VCaP (cell line): ENCODE data around the gene CABP2.
"Not testable (repeated sequence)": the region's sequence is repeated elsewhere in the genome, so short reads cannot be mapped to it uniquely, and the experiment has no call there.

ENCODE experiments used
- H3K27ac ChIP-seq: fragments of 450-650 bp; 2 replicates; pipeline ENCODE4 v1.5.1; 2017
- TF ChIP-seq, protein P1 (sequence below): fragments of 450-650 bp; conservative IDR thresholded peaks from 2 replicates; pipeline ENCODE4 v1.5.1; 2017; ENCODE audit warnings: mild to moderate bottlenecking, moderate library complexity

The CABP2 gene

DNA sequence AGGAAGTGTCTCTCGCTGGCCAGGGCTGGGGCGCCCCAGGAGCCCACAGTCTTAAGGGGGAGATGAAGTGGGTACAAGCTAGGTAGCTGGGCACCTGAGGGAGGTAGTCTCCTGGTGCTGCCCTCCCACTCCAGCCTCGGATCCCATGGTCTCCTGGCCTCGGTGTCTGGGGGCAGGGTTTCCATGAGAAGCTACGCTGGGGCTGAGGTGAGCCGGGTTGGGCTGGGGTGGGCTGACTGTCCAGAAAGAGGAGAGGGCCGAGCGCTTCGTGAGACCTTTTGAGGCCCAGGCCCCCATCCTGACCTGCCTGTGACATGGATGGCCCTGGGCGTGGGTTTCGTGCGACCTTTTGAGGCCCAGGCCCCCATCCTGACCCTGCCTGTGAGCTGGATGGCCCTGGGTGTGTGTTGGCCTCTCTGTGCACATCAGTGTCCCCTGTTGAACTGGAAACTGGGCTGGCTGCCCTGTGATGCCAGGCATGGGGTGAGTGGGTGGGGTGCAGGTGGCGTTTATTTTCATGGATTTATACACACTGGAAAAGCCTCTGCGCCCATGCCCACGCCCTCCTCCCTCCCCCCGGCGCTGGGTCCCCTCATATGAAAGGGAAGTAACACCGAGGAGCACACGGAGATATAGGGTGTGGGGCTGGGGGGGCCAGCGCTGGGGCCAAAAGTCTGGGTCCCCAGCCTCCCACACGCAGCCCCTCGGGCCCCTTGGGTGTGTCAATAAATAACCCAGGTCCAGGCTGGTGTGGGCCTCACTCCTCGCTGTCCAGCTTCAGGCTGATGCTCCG is 31.8 kb downstream of the CABP2 start:
- no peak overlapping the region for H3K27ac ChIP-seq
- TF ChIP-seq, protein P1, sequence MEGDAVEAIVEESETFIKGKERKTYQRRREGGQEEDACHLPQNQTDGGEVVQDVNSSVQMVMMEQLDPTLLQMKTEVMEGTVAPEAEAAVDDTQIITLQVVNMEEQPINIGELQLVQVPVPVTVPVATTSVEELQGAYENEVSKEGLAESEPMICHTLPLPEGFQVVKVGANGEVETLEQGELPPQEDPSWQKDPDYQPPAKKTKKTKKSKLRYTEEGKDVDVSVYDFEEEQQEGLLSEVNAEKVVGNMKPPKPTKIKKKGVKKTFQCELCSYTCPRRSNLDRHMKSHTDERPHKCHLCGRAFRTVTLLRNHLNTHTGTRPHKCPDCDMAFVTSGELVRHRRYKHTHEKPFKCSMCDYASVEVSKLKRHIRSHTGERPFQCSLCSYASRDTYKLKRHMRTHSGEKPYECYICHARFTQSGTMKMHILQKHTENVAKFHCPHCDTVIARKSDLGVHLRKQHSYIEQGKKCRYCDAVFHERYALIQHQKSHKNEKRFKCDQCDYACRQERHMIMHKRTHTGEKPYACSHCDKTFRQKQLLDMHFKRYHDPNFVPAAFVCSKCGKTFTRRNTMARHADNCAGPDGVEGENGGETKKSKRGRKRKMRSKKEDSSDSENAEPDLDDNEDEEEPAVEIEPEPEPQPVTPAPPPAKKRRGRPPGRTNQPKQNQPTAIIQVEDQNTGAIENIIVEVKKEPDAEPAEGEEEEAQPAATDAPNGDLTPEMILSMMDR = no peak

DNA sequence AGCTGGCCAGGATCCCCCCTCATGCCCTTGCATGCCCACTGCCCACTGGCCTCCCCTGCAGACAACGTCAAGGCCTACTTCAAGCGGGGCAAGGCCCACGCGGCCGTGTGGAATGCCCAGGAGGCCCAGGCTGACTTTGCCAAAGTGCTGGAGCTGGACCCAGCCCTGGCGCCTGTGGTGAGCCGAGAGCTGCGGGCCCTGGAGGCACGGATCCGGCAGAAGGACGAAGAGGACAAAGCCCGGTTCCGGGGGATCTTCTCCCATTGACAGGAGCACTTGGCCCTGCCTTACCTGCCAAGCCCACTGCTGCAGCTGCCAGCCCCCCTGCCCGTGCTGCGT is 32.5 kb downstream of the CABP2 start:
- TF ChIP-seq, protein P1 = no peak
- H3K27ac ChIP-seq = no peak overlapping the region

DNA sequence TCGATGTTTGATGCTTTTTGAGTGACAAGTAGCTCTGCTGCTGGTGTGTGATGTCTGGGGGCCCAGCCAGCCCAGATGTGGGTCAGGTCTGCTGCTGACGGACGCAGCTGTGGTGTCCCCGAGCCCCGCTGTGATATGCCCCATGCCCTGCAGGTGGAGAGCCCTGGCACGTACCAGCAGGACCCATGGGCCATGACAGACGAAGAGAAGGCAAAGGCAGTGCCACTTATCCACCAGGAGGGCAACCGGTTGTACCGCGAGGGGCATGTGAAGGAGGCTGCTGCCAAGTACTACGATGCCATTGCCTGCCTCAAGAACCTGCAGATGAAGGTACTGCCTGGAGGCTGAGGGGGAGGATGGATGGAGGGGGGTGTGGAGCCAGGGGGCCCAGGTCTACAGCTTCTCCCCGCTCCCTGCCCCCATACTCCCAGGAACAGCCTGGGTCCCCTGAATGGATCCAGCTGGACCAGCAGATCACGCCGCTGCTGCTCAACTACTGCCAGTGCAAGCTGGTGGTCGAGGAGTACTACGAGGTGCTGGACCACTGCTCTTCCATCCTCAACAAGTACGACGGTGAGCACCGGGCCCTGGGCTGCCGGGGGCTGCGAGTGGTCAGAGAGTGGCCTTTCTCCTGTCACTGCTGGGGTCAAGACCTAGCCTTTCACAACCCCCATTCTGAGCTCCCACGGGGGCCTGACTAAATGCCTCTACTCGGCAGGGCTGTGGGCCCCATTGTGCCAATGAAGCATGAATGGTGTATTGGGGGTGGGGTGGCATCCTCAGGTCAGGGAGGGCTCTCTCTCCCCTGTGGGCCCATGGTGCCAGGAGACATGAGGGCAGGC is 33.1 kb downstream of the CABP2 start:
- TF ChIP-seq, protein P1 = no peak
- H3K27ac ChIP-seq = no peak overlapping the region

DNA sequence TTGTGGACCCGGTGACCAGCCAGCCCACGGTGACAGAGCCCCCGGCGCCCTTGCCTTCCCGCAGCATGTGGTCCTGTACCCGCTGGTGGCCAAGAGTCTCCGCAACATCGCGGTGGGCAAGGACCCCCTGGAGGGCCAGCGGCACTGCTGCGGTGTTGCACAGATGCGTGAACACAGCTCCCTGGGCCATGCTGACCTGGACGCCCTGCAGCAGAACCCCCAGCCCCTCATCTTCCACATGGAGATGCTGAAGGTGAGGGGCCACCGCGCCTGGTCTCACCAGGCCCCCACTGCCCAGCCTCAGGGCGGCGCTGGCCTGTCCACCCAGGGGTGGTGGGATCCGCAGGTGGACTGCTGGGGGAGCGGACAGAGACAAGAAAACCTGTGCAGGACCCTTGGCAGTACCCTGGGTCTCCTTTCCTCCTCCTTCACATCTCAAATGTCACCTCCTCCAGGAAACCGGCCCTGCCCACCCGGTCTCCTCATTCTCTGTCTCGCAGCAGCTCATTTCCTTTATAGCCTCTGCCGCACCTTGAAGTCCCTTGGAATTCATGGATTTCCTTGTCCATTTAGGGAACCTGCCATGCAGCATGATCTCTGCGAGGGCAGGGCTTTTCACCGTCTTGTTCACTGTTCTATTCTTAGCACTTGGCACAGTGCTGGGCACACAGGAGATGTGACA is 33.9 kb downstream of the CABP2 start:
- no peak overlapping the region for H3K27ac ChIP-seq
- TF ChIP-seq, protein P1 = no peak

DNA sequence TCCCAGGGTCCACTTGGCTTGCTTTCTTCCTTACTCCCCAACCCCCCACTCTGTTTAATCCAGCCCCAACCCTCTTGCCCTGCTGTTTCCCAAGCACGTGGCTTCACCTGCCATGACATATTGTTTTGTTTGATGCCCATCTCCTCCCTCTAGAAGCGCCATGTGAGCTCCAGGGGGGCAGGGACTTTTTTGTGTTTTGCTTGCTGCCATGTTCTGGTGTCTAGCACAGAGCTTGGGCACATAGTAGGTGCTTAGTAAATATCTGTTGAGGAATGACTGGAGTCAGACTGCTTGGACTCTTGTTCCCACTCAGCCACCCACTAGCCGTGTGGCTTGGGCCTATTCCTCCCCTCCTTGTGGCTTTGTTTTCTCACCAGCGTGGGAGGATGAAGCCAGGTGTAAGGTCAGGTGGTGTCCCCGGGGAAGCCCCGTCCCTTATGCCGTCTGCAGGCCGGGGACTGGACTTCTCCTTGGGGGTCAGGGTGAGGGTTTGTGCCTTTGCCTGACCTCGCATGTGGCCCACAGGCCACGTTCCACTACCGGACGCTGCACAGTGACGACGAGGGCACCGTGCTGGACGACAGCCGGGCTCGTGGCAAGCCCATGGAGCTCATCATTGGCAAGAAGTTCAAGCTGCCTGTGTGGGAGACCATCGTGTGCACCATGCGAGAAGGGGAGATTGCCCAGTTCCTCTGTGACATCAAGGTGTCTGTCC is 36.6 kb downstream of the CABP2 start:
- no peak overlapping the region for H3K27ac ChIP-seq
- TF ChIP-seq, protein P1 = no peak

DNA sequence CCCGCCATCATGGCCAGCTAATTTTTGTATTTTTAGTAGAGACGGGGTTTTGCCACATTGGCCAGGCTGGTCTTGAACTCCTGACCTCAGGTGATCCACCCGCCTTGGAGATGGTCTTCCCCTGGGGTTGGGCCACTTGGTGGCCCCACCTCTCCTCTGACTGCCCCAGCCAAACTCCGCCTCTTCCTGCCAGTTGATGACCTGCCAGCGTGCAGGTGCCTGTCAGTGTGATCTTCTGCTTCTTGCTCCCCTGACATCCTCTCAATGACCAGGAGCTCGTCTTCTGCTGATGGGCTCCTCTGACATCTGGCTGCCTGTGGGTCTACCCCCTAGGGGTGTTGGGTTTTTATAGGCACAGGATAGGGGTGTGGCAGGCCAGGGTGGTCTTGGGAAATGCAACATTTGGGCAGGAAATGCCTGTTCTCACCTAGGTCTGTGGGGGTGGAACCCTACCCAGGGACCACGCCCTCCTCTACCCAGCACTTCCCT is 37.3 kb downstream of the CABP2 start:
- not testable (repeated sequence) for H3K27ac ChIP-seq

DNA sequence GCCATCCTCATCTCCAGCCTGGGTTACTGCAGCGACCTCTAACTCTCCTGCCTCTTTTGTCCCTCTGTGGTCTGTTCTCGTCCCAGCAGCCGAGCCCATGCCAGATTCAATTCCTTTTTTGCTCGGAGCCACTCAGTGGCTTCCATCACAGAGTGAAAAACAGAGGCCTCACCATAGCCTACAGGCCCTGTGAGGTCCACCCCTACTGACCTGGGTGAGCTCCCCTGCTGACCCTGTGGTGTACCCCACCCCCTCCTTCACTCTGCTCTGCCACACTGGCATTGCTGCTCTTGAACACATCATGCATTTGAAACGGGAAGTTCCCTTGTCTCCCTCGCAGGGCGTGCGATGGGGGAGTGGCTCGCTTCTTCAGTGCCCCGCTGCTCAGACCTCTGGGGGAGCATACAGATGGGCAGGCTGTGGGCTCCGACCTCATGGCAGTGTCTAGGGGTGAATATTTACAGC is 38.4 kb downstream of the CABP2 start:
- no peak overlapping the region for H3K27ac ChIP-seq
- TF ChIP-seq, protein P1 = no peak
